ENCODE results near the gene SLC6A19.
"Not testable (repeated sequence)": the region's sequence is repeated elsewhere in the genome, so short reads cannot be mapped to it uniquely, and the experiment has no call there.

SLC6A19 gene

GRCh38 chr5:1246711-1247431 lies 45.5 kb downstream of the SLC6A19 start:
- DNase-seq = peak in 1 of 2 donors; percentile 7

GRCh38 chr5:1247811-1248210 lies 46.4 kb downstream of the SLC6A19 start:
- DNase-seq = no peak

- DNase-seq = no peak
Observed at GRCh38 chr5:1249366-1250280, 48.2 kb downstream of the SLC6A19 start.

- no peak for DNase-seq
Observed at GRCh38 chr5:1251678-1252580, 50.5 kb downstream of the SLC6A19 start.

- no peak for DNase-seq
Observed at GRCh38 chr5:1252681-1253080, 51.3 kb downstream of the SLC6A19 start.

GRCh38 chr5:1253456-1254105 lies 52.2 kb downstream of the SLC6A19 start:
- no peak for DNase-seq

GRCh38 chr5:1254196-1254595 lies 52.8 kb downstream of the SLC6A19 start:
- no peak for DNase-seq

- peak; percentile 36 to 61 for DNase-seq
Observed at GRCh38 chr5:1255081-1255561, 53.7 kb downstream of the SLC6A19 start.

GRCh38 chr5:1256776-1257175 lies 55.4 kb downstream of the SLC6A19 start:
- DNase-seq = no peak

- DNase-seq = no peak
Observed at GRCh38 chr5:1257363-1257762, 56.0 kb downstream of the SLC6A19 start.

- no peak for DNase-seq
Observed at GRCh38 chr5:1257841-1258240, 56.4 kb downstream of the SLC6A19 start.

- no peak for DNase-seq
Observed at GRCh38 chr5:1259806-1260480, 58.5 kb downstream of the SLC6A19 start.

- DNase-seq = no peak
Observed at GRCh38 chr5:1261643-1262042, 60.2 kb downstream of the SLC6A19 start.

- DNase-seq = no peak
Observed at GRCh38 chr5:1262381-1262780, 61.0 kb downstream of the SLC6A19 start.

GRCh38 chr5:1264211-1264610 lies 62.8 kb downstream of the SLC6A19 start:
- DNase-seq = no peak

GRCh38 chr5:1265026-1265425 lies 63.6 kb downstream of the SLC6A19 start:
- no peak for DNase-seq

- DNase-seq = no peak
Observed at GRCh38 chr5:1265461-1266455, 64.4 kb downstream of the SLC6A19 start.

GRCh38 chr5:1266791-1267190 lies 65.4 kb downstream of the SLC6A19 start:
- no peak for DNase-seq

- DNase-seq = not testable (repeated sequence)
Observed at GRCh38 chr5:1267464-1267863, 66.1 kb downstream of the SLC6A19 start.

- no peak for DNase-seq
Observed at GRCh38 chr5:1268056-1268455, 66.7 kb downstream of the SLC6A19 start.
